Measurements from ENCODE around the gene CLEC4G. TPM values are rescaled to one million over a fixed set of nuclear protein-coding genes. Genes with fewer than 3 reads are reported as not detected.

CLEC4G gene
- total and polyA plus RNA-seq, 9 of the 15 experiments (the other 6 are each of a cell fraction or from before 2014, with no cell fraction given), result not detected

DNA sequence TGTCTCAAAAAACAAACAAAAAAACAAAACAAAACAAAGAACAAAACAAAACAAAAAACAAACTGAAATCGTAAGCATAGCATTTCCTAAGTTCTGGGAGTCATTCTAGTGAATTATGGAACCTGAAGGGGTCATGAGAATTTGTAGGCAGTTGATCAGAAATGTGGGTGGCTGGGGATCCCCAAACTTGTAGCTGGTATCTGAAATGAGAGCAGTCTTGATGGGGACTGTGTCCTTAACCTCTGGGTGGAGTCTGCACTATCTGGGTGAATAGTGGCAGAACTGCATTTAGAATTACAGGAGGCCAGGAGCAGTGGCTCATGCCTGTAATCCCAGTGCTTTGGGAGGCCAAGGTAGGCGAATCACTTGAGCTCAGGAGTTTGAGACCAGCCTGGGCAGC, 6.1 kb downstream of the CLEC4G start:
- ATAC-seq, result no peak
- H3K9me3 ChIP-seq (replicated peaks; ENCODE audit: control insufficient read depth, insufficient read depth, low read depth, low read length), result no peaks in the 10 kb centered on the region
- no peak for DNase-seq (ENCODE audit: extremely low read depth in 1 of 4, low spot score in 3 of 4)
- ChIA-PET POLR2A (interaction anchor here (0.6 kb wide), 1 partner anchor 401 kb away, joined by 3 read pairs; no protein-coding TSS in a partner anchor), CTCF (ENCODE audit: low intra/inter-chr PET ratio) (no interaction called here)
- in situ Hi-C loops (cut with MboI), result no loop called here
- H3K27me3 ChIP-seq (ENCODE audit: control insufficient read depth in 2 of 2, insufficient read depth in 2 of 2, low read length in 2 of 2), result peaks cover 7 to 61% of the 10 kb centered on the region in 2 experiments
- peaks cover 0 to 15% of the 10 kb centered on the region in 2 experiments; a peak in 2 of 5 replicates for H3K4me1 ChIP-seq (replicated peaks in 1 of 2; ENCODE audit: control insufficient read depth in 2 of 2, insufficient read depth in 2 of 2, low read length in 2 of 2)
- no peak overlapping the region for H3K9ac ChIP-seq (ENCODE audit: insufficient read depth in 1 of 2, low read depth in 2 of 2, low read length in 2 of 2)
- no peak overlapping the region for H3K4me3 ChIP-seq
- no TSS peak for BruUV-seq (replicated peaks)
- no peaks in the 10 kb centered on the region for H3K9me1 ChIP-seq (ENCODE audit: control insufficient read depth, insufficient read depth, low read length)
- 0 out of 2 replicates have a peak, but pooled peaks cover 3% of the 10 kb centered on the region for H4K20me1 ChIP-seq (replicated peaks; ENCODE audit: control insufficient read depth, insufficient read depth, low read length)
- H3K27ac ChIP-seq (ENCODE audit: extremely low read depth, low read depth, low read length), result no peak overlapping the region
- intact Hi-C loops (cut with micrococcal nuclease), result no loop called here
- TF ChIP-seq KDM4B (IDR thresholded peaks at IDR 0.05; ENCODE audit: borderline replicate concordance in 2 of 2, low read depth in 1 of 2), result no peak
- TF ChIP-seq EP400 (IDR thresholded peaks at IDR 0.05), result no peak
- TF ChIP-seq ELF1 (tag; IDR thresholded peaks at IDR 0.05), result no peak
- TF ChIP-seq OTX1 (CRISPR knock-in tag; IDR thresholded peaks at IDR 0.05), result no peak
- no peak for TF ChIP-seq HMGXB4 (CRISPR knock-in tag; IDR thresholded peaks at IDR 0.05)
- no peak for TF ChIP-seq EWSR1 (IDR thresholded peaks at IDR 0.05; ENCODE audit: borderline replicate concordance, low read depth, partially characterized antibody)
- no peak for TF ChIP-seq HSF4 (CRISPR knock-in tag; IDR thresholded peaks at IDR 0.05; ENCODE audit: borderline replicate concordance)
- TF ChIP-seq STAG1 (CRISPR knock-in tag; IDR thresholded peaks at IDR 0.05; ENCODE audit: borderline replicate concordance), result no peak
- TF ChIP-seq GTF2A2 (tag; IDR thresholded peaks at IDR 0.05), result no peak
- TF ChIP-seq ZNF311 (CRISPR knock-in tag; IDR thresholded peaks at IDR 0.05), result no peak
- TF ChIP-seq POLR2AphosphoS5 (IDR thresholded peaks at IDR 0.05; ENCODE audit: control insufficient read depth, insufficient read depth, low read depth, low read length), result no peak
- FAIRE-seq, result no peak
- H3K36me3 ChIP-seq (ENCODE audit: control insufficient read depth, insufficient read depth, low read length), result no peaks in the 10 kb centered on the region
- H3K4me2 ChIP-seq (ENCODE audit: insufficient read depth, low read length), result no peak overlapping the region
- no peak overlapping the region for H2AFZ ChIP-seq (ENCODE audit: low read depth, low read length)
- H3K79me2 ChIP-seq (ENCODE audit: control insufficient read depth, insufficient read depth, low read length), result no peaks in the 10 kb centered on the region
- 6% methylated on average over 2 of the region's 2 CpGs for WGBS (ENCODE audit: insufficient coverage, low coverage, missing lambda C conversion rate)
